Uterus (tissue), 2 donors: Measurements from ENCODE around the gene KRTAP19-3.

ENCODE experiments used
- CTCF ChIP-seq, 4 experiments: fragments of 200-600 bp in 2 of 4; fragments of 450-650 bp in 2 of 4; sonication (generic) in 2 of 4; IDR thresholded peaks; one replicate each; pipeline ENCODE4 v1.5.1; 2016 to 2019; ENCODE audit warnings: antibody characterized with exemption in 4 of 4, mild to moderate bottlenecking in 2 of 4, moderate library complexity in 1 of 4
- POLR2A ChIP-seq, 2 donors: fragments of 450-650 bp; IDR thresholded peaks; one replicate each; pipeline ENCODE4 v1.6.1; 2016; ENCODE audit warnings: antibody characterized with exemption in 2 of 2, mild to moderate bottlenecking in 1 of 2, moderate library complexity in 1 of 2

DNA sequence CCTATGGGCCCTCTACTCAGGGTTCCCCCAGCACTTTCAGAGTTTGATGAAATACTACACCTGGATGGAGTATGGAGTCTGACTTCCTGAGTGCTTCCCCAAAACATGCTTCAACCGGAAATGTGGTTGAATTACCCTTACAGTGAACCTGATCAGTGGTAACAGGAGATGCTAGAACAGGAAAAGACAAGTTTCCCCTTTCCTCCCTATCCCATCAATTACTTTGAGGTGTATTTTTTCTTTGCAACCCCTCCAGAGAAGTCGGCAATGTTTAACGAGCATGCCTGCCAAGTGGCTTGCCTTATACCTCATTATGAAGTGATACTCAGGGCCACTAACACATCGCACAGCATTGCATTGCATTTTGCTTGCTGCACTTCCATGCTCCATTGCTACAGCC is 44.8 kb downstream of the KRTAP19-3 start:
- no peak for TF ChIP-seq CTCF (IDR thresholded peaks at IDR 0.05)
- TF ChIP-seq POLR2A (IDR thresholded peaks at IDR 0.05): no peak
